Panc1 (cell line): ENCODE results near the gene CPPED1. TPM values are rescaled to one million over a fixed set of nuclear protein-coding genes. Genes with fewer than 3 reads are reported as not detected.

Source experiments
- ATAC-seq: fragments of 200-7000 bp; cut with Tn5 transposase; 2 replicates; pipeline ENCODE4 v1.9.1; 2020; ENCODE audit warnings: mild to moderate bottlenecking, moderate library complexity
- BruUV-seq: library from RNA; stranded (reverse); fragments of 400-500 nt; replicated peaks from 2 replicates; lab custom pipeline; 2021; lab: Mats Ljungman, UMichigan
- CTCF ChIA-PET: fragments of 300-600 bp; sonication (Branson Sonifier 250); formaldehyde crosslinking; loops from one replicate; lab custom pipeline; 2022; ENCODE audit warnings: antibody characterized with exemption; lab: Charles Lee
- POLR2A ChIA-PET: fragments of 300-600 bp; sonication (Branson Sonifier 250); formaldehyde crosslinking; loops from one replicate; lab custom pipeline; 2022; ENCODE audit warnings: antibody characterized with exemption; lab: Charles Lee
- DNase-seq: peaks from one replicate; pipeline ENCODE4 v3.0.0-alpha.2; 2010; ENCODE audit warnings: low read depth, low spot score
- H3K27ac ChIP-seq: 2 replicates; pipeline ENCODE4 v1.5.1; 2011; ENCODE audit warnings: mild to moderate bottlenecking, low read length, inconsistent platforms
- H3K27me3 ChIP-seq: fragments of 200-500 bp; sonication (Bioruptor generic); 2 replicates; pipeline ENCODE4 v1.6.0; 2014; ENCODE audit warnings: low read length, inconsistent platforms; ENCODE audit not compliant: control insufficient read depth, insufficient read depth
- H3K36me3 ChIP-seq: fragments of 200-500 bp; sonication (Bioruptor generic); 2 replicates; pipeline ENCODE4 v1.5.1; 2014; ENCODE audit warnings: inconsistent platforms, mild to moderate bottlenecking, low read length, moderate library complexity; ENCODE audit not compliant: control insufficient read depth, insufficient read depth
- H3K4me1 ChIP-seq: 2 replicates; pipeline ENCODE4 v1.5.1; 2011; ENCODE audit warnings: inconsistent platforms, mild to moderate bottlenecking, low read length, moderate library complexity; ENCODE audit not compliant: control insufficient read depth, insufficient read depth
- H3K4me3 ChIP-seq, 2 experiments: 2 replicates each; pipeline ENCODE4 v1.5.1; 2011 to 2012; ENCODE audit warnings: low read depth in 2 of 2, low read length in 2 of 2, mild to moderate bottlenecking in 2 of 2, inconsistent platforms in 1 of 2, moderate library complexity in 1 of 2
- H3K9me3 ChIP-seq: fragments of 200-500 bp; sonication (Bioruptor generic); 2 replicates; pipeline ENCODE4 v1.5.1; 2014; ENCODE audit warnings: low read depth, mild to moderate bottlenecking, inconsistent platforms, low read length, moderate library complexity; ENCODE audit not compliant: control insufficient read depth, insufficient read depth
- CTCF ChIP-seq: fragments of 450-650 bp; IDR thresholded peaks from 2 replicates; pipeline ENCODE4 v1.5.1; 2017; ENCODE audit warnings: mild to moderate bottlenecking
- POLR2AphosphoS5 ChIP-seq: IDR thresholded peaks from 2 replicates; pipeline ENCODE4 v1.6.1; 2012; ENCODE audit warnings: mild to moderate bottlenecking, low read depth, low read length, moderate library complexity
- REST ChIP-seq, 2 experiments: IDR thresholded peaks; 2 replicates each; pipeline ENCODE4 v1.6.1; 2011 to 2012; ENCODE audit warnings: low read depth in 2 of 2, control low read depth in 1 of 2, low read length in 1 of 2, mild to moderate bottlenecking in 1 of 2, moderate library complexity in 1 of 2; ENCODE audit not compliant: insufficient read depth in 1 of 2
- SIN3A ChIP-seq: IDR thresholded peaks from 2 replicates; pipeline ENCODE4 v1.6.1; 2012; ENCODE audit warnings: low read depth, mild to moderate bottlenecking, low read length, moderate library complexity, borderline replicate concordance; ENCODE audit not compliant: insufficient read depth
- TCF7L2 ChIP-seq: IDR thresholded peaks from 2 replicates; pipeline ENCODE4 v1.6.1; 2011; ENCODE audit warnings: mild to moderate bottlenecking, low read depth, low read length, inconsistent platforms
- in situ Hi-C: cut with HindIII; loops from 2 replicates; pipeline ENCODE4 v1.10.0; 2016; ENCODE audit warnings: low sequenced_read_pairs, low pct_unique_long_range_greater_than_20kb
- intact Hi-C: fragments of 100-400 bp; cut with micrococcal nuclease; formaldehyde crosslinking; loops from one replicate; pipeline ENCODE4 v1.10.0; 2022; ENCODE audit not compliant: unreplicated experiment
- total RNA-seq: library from RNA; stranded (reverse); gene quantifications from one replicate; pipeline ENCODE4 v1.2.1, GENCODE V29; 2021; ENCODE audit not compliant: unreplicated experiment

The CPPED1 gene
- total RNA-seq, 1 experiment from 2014 or later = 12.5 TPM

GRCh38 chr16:12784076-12784475 lies 19.6 kb downstream of the CPPED1 start:
- ChIA-PET CTCF (no interaction called here), POLR2A (no interaction called here)
- in situ Hi-C loops = no loop called here

GRCh38 chr16:12781777-12782176 lies 21.9 kb downstream of the CPPED1 start:
- ChIA-PET POLR2A (no interaction called here), CTCF (no interaction called here)
- no peaks in the 10 kb centered on the region for H3K4me1 ChIP-seq
- H3K36me3 ChIP-seq = no peaks in the 10 kb centered on the region
- H3K27me3 ChIP-seq = no peaks in the 10 kb centered on the region
- intact Hi-C loops (no loop called here), in situ Hi-C loops (no loop called here)
- TF ChIP-seq SIN3A = no peak
- TF ChIP-seq TCF7L2 = no peak
- TF ChIP-seq POLR2AphosphoS5 = no peak
- no peak for TF ChIP-seq REST (IDR thresholded peaks at IDR 0.05; ENCODE audit: insufficient read depth in 1 of 2, low read depth in 2 of 2, low read length in 1 of 2)
- no peak for TF ChIP-seq CTCF
- DNase-seq = no peak
- H3K4me3 ChIP-seq = no peak overlapping the region
- H3K27ac ChIP-seq = no peak overlapping the region
- ATAC-seq = no peak
- no peaks in the 10 kb centered on the region for H3K9me3 ChIP-seq
- BruUV-seq = no TSS peak

More at GRCh38 chr16:12784076-12784475, 19.6 kb downstream of the CPPED1 start:
- DNase-seq = no peak
- Histone ChIP-seq H3K4me1 (no peaks in the 10 kb centered on the region), H3K27me3 (no peaks in the 10 kb centered on the region), H3K27ac (no peak overlapping the region), H3K4me3 (no peak overlapping the region), H3K36me3 (no peaks in the 10 kb centered on the region), H3K9me3 (no peaks in the 10 kb centered on the region)
- BruUV-seq = no TSS peak
- intact Hi-C loops = no loop called here
- no peak for ATAC-seq
- TF ChIP-seq CTCF (no peak), SIN3A (no peak), POLR2AphosphoS5 (no peak), REST (IDR thresholded peaks at IDR 0.05; ENCODE audit: insufficient read depth in 1 of 2, low read depth in 2 of 2, low read length in 1 of 2) (no peak)
